ENCODE results near the gene PVALEF.
"Not testable (repeated sequence)": the region's sequence is repeated elsewhere in the genome, so short reads cannot be mapped to it uniquely, and the experiment has no call there.

PVALEF gene

DNA sequence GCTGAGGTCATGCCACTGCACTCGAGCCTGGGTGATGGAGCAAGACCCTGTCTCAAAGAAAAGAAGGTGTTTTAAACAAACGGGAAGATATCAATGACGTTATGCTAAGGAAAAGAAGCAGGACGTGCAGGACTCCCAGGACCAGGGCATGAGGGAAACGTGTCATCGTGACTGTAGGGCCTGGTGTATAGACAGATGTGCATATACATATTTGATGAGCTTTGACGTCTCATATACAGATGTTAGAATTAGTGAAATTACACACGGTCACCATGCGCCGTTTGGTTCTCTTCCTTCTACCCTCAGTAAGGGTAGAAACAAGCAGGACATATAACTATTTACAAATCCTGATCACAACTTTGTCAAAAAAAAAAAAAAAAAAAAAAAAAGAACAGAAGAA, 17.6 kb upstream of the PVALEF start:
- no peak for DNase-seq

DNA sequence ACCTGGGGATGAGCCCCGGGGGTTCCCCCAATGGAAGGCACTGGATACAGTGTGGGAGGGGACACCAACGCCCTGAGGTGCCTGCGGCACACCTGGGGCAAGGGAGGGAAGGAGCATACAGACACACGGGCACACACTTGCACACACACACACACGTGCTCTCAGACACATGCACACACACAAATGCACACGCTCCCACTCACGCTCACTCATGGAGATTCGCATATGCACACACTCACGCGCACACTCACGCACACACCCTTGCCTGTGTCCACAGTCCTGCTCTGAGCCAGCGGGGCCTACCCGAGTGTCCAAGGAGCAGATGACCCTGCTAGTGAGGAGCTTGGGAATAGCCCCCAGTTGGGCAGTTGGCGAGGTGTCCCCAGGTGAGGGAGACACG, 16.7 kb upstream of the PVALEF start:
- no peak for DNase-seq

DNA sequence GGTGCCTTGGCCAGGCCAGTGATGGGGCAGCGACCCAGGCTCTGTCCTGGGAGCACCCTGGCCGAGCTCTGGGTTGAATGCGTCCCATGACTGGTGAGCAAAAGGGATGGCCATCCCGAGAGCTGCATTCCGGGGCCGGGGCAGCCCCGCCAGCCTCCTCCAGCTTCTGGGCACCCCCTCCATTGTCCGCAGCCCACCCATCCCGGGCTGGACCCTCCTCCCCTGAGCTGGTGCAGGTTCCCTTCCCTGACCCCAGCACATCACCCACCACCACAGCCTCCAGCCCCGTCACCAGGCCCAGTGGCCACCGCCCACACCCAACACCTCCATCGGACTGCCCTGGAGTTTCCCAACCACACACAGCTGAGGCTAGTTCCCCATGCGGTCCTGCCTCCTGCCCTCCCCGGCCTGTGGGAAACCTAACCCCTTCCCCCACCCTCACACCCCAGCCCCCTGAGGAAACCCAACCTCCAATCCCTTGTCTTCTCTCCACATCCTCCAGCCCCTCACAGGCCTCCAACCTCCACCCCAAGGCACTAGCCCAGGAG, 16.2 kb upstream of the PVALEF start:
- DNase-seq, result no peak

DNA sequence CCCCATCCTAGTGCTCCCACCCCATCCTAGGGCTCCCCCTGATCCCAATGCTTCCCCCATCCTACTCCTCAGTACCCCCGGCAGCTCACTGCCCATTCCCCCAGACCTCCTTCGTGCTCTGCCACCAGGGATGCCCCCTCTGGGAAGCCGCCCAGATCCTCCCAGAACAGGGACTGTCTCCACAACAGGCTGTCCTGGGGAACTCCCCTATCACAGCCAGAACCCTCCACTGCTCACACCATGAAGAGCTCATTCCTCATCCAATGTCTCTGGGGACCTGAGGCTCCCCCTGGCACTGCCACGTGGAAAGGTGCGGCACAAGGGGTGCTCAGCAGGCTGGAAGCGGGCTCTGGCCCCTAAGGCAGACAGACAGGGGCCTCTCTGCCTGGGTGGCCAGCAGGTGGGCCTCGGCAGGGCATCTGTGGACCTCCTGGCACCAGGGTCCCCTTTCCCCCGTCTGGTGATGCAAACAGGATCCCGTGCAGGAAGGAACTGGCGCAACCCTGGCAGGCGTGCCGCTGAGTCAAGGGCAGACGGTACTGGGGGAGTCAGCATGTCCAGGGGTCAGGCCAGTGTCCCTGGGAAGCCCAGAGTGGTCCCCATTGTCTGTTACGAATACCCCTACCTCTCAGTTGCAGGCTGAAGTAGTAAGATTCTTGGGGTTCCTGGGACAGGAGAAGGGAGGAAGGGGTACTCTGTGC, 14.8 kb upstream of the PVALEF start:
- DNase-seq, result no peak

DNA sequence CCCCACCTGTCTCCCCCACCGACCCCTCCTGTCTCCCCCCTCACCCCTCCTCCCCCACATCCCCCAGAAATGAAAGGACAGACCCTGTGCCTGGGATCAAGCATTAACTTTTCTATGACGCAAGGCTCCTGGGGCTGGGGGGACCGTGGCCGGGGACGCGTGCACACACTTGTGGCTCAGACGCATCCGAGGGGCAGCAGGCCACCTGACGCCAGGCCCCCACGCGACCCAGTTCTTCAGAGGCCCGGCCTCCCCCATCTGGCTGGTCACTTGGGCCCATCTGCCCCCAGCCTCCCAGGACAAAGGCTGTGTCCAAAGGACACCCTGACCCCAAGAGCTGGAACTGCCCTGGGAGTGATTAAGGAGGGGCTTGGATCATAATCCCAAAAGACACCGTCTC, 14.0 kb upstream of the PVALEF start:
- DNase-seq, result no peak

DNA sequence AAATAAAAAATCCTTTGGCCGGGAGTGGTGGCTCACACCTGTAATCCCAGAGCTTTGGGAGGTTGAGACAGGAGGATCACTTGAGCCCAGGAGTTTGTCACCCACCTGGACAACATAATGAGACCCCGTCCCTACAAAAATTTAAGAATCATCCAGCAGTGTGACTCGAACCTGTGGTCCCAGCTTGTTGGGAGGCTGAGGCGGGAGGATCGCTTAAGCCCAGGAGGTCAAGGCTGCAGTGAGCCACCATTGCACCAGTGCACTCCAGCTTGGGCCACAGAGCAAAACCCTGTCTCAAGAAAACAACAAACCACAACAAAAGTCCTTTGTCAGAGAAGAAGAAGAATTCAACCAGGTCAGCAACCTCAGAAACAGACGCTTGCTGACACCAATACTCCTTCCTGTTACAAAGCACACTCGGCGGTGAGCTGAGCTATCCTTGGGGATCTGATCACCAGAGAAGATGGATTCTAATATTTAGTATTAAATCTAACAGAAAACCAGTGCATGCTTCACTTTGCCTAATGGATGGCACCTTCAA, 12.9 kb upstream of the PVALEF start:
- DNase-seq, result no peak

DNA sequence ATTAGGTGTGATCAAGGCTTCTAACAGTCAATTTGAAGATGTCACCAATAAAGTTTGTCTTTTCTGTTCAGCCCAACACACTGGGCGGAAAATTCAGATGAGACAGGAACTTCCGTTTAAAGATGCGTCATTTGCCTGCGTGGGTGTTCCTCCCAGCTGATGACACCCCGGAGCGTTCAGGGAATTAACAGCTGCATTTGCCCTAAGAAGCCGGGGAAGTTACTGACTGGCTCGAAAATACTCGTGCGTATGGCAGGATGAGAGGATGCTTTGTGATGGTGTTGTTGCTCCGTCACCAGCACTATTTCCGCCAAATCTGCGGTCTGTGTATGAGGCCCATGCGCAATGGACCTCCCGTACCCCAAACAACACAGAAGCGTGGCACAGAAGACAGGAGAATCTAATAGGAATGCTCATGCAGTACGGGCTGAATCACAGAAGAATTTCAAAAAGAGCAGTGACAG, 11.9 kb upstream of the PVALEF start:
- peak; percentile 6 for DNase-seq

DNA sequence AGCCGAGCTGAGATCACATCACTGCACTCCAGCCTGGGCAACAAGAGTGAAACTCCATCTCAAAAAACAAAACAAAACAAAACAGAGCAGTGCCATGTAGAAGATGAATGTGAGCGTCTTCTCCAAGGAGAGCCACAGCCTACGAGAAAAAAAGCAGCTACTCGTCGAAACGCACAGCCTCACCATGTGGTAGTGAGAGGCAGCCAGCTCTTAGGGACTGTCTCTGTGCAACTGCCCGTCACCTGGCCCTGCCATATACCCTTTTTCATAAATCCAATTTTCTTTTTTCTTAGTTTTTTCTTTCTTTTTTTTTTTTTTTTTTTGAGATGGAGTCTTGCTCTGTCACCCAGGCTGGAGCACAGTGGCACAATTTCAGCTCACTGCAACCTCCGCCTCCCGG, 11.3 kb upstream of the PVALEF start:
- not testable (repeated sequence) for DNase-seq

DNA sequence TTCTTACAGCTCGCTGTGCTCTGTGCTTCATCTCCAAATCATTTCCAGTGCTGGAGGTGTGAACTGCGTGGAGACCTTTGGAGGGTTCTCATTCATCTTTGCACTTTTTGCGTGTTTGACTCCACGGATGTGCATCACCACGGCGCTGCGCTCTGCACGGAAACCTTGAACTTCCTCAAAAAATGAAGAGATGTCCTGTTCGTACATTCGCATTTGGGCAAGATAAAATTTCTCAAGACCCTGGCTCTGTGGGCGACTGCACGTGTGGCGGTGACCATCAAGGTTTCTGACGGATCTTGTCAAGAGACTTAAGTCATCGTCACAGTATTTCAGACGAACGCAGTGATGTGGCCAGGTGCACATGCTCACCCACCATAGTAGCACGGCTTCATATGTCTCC, 10.3 kb upstream of the PVALEF start:
- no peak for DNase-seq

DNA sequence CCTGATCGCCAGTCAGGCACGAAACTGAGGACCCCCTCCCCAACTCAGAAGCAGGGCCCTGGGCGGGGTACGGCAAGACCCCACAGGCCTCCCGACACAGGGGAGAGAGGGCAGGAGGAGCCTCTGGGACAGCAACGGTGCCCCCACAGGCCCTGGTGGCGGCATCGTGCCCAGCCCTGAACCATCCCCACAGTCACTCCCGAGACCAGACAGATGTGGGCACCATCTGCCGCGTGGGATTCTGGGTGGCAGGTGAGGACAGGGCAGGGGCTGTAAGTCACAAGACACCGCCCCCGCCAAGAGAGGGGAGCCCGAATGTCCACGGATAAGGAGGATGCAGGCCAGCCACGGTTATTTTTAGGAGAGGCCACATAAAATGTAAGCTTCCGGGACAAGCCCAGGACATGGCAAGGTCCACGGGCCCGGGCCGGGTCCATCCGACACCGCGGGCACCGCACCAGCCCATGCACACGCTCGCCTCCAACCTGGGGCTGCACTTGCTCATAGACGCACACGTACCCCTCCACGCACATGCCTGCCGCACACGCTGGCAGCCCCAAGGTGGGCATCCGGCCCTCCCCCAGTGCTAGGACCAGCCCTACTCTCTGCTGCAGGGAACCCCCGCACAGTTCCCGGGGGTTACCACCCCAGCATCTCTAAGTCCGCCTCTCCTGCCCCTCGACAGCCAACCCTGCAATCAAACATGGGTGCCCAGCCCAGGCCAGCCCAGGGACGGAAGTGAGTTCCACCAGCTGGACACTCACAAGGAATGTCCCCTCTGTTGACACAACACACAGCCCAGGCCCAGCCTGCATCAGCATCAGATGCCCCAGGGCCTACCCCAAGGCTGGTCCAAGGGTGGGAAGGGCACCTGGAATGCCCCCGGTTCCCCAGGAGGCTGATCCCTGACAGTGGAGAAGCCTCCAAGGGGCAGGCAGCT, 8.2 kb upstream of the PVALEF start:
- no peak for DNase-seq

DNA sequence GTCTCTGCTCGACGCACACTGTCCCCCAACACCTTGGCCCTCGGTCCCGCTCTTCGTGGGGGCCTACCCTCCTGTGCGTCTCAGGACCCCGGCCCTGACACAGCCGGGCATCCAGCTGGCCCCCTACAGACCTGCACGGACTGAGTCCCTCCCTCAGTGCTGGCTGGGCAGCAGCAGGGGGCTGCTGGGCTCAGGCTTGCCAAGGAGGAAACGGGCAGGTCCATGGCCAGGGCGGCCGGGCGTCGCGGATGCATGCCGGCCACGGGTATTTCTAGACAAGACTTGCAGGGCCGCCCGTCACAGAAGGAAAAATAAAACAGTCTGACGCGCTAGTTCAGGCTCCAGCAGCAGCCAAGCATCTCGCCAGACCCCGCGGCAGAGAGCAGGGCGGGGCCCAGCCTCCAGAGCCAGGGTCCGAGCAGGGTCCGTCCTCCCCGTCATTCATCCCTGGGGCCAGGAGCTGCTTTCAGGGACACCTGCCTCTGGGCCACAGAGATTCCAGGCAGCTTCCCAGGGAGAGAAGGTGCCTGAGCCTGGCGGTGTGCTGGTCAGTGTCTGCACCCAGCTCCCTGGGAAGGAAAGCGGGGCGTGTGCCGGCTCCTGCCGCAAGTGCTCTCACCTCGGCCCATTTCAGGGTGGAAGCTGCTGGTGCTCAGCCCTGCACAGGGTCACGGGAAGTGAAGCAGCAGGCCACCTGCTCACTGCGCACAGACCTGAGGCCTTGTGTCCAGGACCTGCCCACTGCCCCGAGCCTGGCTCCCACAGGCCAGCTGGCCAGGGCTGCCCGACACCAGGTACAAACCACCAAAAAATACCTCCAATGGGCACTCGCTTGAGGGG, 7.2 kb upstream of the PVALEF start:
- DNase-seq, result no peak

DNA sequence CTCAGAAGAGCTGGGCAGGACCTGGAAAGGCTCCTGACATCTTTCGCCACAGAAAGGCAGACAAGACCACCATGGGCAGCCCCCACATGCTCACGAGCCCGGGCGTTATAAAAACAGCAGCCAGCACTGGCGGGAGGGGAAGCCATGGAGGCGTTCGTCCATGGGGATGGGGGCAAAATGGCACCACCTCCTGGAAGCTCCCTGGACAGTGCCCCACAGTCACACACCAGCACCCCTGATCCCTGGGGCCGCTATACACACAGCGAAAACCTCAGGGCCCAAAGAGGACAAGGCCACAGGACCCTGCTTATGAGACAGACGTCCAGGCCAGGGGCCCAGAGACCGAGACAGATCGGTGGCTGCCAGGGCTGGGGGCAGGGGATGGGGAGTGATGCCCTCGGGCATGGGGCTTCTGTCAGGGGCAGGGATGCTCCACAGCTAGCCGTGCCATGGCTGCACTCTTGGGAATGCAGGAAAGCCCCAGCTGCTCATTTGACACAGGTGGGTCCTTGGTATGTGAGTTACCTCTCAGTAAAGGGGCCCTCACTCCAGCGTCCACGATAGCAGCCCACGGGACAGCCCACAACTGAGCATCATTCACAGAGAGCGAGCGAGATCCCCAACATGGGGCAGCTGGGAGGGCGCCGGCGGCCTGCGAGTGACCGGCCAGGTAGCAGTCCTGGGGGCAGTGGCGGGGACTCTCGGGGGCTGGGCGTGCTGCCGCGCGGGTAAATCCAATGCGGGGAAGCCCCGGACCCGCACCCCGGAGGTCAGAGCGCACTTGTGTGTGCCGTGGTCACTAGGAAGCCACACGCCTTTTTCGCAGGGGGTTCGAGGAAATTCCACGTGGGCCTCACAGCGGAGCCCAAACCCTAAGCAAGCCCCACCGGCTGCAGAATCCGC, 6.4 kb upstream of the PVALEF start:
- DNase-seq, result no peak

DNA sequence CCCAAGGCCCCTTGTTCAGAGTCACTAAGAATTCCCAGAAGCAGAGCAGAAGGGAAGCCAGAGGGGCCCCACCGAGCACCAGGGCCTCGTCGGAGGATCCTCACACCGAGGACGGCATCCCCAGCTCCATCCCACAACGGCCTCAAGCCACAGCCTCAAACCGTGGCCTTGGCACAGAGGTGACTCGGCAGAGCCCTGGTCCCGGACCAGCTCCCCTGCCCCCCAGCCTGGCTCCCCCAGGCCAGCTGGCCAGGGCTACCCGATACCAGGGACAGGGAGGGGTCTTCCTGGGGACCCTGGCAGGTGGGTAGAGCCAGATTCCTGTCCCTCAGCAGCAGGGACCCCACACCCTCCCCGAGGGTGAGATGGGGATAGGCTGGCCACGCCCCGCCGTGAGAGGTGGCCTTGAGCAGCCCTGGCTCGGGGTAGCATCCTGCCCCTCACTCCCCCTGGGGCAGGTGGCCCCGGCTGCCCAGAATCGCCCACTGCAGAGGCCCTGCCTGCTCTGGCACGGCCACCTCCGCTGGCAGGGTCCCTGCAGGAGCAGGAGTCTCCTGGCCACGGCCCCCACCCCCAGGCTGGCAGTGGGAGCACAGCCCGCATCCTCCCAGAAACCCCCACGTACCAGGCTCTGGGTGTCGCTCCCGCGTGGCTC, 5.6 kb upstream of the PVALEF start:
- DNase-seq, result no peak

DNA sequence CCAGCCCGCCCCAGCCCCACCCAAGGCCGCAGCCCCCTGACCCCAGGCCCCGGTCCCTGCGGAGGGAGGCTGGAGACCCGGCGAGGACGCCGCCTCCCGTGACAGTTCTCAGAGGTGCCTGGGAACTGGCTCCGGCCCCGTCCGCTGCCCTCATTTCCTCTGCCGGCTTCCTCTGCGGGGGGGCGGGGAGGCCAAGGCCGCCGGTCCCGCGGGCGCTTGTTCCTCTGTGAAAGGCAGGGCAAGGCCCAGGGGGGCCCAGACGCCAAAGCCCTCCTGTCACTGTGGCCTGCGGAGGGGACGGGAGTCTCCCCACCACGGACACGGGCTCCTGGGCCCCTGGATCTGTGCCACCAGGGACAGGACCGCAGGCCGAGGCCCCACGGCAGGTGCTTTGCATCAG, 5.0 kb upstream of the PVALEF start:
- no peak for DNase-seq

DNA sequence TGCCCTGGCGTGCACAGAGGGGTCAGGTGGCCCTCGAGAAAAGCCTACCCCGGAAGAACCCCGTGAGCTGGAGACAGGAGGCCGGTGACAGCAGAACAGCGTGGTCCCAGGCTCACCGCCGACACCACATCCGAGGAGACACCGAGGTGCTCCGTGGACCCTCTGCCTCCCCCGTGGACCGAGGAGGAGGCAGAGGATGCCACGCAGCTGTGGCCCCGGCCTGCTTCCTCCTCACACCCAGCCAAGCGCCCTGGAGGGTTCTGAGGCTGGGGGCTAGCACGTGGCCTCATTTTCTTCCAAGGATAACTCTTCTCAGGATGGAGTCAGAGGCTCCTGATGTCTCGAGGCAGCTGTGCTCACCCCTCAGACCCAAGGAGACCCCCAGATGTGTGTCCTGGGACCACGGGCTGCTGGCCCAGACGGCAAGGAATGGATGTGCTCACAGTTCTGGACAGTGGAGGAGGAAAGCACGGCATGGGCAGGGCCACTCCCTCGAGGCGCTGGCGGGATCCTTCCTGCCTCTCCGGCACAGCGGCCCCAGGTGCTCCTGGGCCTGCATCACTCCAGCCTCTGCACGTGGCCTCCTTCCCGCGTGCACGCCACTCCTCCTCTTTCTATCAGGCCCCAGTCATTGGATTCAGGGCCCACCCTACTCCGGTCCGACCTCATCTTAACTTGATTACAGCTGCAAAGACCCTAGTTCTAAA, 4.4 kb upstream of the PVALEF start:
- no peak for DNase-seq

DNA sequence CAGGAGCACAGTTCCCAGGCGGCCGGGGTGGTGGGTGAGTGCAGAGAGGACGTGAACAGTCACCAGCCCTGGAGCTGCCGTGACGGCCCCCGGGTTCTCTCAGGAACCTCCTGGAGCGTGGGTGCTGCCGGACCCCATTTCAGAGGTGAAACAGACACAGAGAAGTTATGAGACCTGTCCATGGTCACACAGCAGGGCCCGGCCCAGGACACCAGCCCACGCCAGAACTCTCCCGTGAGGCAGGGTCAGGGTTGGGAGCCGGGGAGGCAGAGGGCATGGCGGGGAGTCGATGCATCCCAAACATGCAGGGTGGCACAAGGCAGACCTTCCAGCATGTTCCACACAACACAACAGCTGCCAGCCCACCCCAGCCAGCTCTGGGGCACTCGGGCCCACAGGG, 3.8 kb upstream of the PVALEF start:
- DNase-seq, result no peak

DNA sequence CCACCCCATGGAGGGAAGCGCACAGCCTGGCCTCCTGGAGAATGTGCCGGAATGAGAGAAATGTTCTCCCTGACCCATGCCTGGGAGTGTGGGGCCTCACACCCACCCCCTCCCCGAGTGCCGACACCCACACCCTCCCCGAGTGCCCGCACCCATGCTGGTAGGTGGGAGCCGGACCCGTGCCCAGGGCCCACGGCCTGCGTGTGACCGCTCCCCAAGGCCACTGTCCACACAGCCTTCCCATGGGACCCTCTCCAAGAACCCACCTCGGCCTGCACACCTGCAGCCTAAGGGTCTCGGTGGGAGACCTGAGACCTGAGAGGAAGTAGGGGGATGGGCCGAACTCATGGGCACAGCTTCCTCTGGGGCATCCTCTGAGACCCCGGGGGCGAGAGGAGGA, 3.3 kb upstream of the PVALEF start:
- DNase-seq, result no peak

DNA sequence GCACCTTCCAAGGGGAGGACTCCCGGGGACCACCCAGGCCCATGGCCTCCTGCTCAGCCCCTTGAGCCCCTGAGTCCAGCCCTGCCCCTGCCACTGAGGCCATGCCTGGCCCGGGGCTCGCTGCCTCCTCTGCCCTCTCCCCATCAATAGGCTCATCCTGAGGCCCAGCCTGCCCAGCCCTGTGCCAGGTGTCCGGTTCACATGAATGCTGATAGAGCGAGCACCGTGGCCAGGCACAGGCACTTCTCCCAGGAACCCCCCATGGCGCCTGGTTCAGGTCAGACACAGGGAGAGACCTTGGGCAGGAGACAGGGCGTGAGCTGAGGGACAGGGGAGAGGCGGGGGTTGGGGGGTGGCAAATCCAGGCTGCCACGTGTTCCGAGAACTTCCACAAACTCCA, 2.8 kb upstream of the PVALEF start:
- no peak for DNase-seq

DNA sequence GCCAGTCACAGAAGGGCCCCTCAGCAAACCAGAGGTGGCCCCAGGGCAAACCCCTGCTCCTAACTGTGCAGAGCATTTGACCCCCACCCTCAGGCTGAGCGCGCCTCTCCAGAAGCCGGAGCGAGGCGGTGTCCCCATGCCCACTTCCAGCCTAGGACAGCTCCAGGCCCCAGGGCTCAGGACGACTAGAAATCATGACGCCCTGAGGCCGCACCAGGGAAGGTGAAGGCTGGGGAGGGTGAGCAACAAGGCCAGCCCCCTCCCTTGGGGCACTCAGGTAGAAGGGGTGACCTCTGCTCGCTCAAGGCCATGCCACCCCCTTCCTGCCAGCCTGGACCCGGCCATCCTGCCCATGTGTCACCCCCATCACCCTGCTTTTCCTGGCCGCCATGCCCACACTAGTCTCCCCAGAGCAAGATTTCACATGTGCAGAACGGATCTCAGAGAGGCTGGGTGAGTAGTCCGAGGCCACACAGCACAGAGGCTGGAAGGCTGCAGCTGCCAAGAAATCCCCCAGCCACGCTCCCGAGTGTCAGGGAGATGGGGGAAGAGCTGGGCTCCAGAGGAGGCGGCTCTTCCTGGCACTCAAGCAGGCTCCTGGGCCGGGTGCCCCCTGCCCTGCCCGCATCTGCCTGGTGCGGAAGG, 2.1 kb upstream of the PVALEF start:
- no peak for DNase-seq
